GM12878 (cell line): ENCODE results near the gene MPIG6B. TPM values are rescaled to one million over a fixed set of nuclear protein-coding genes. Genes with fewer than 3 reads are reported as not detected.

Source experiments
- ATAC-seq: fragments of 200-7000 bp; cut with Tn5 transposase; 3 replicates; pipeline ENCODE4 v1.9.1; 2020; ENCODE audit warnings: mild to moderate bottlenecking, moderate library complexity
- BruUV-seq: library from RNA; stranded (reverse); fragments of 400-500 nt; replicated peaks from 2 replicates; lab custom pipeline; 2021; lab: Mats Ljungman, UMichigan
- CTCF ChIA-PET: fragments of 300-600 bp; sonication (Branson Sonifier 250); formaldehyde crosslinking; extraction: SDS; loops from one replicate; lab custom pipeline; 2021; ENCODE audit warnings: inconsistent platforms; lab: Yijun Ruan, JAX
- POLR2A ChIA-PET: fragments of 350-600 bp; formaldehyde crosslinking; extraction: SDS; loops from one replicate; lab custom pipeline; 2021; ENCODE audit warnings: inconsistent platforms; lab: Charles Lee
- RAD21 ChIA-PET: fragments of 300-600 bp; sonication (Branson Sonifier 250); formaldehyde crosslinking; loops from one replicate; lab custom pipeline; 2023; ENCODE audit warnings: antibody characterized with exemption; ENCODE audit not compliant: unreplicated experiment; lab: Charles Lee
- SMC1A ChIA-PET: fragments of 300-600 bp; sonication (Branson Sonifier 250); formaldehyde crosslinking; loops from one replicate; lab custom pipeline; 2023; ENCODE audit not compliant: unreplicated experiment, uncharacterized antibody; lab: Charles Lee
- DNase-seq: peaks from one replicate; pipeline ENCODE4 v3.0.0-alpha.2; 2011; ENCODE audit warnings: low read depth, low spot score
- FAIRE-seq: peaks from 3 replicates; lab custom pipeline; 2011; peaks lifted over from hg19 to GRCh38; lab: Jason Lieb, UNC
- H2AFZ ChIP-seq: 2 replicates; pipeline ENCODE4 v1.6.0; 2011; ENCODE audit warnings: low read depth, low read length, control low read depth; ENCODE audit not compliant: control insufficient read depth
- H3K27ac ChIP-seq: 2 replicates; pipeline ENCODE4 v1.5.1; 2011; ENCODE audit warnings: control low read depth; ENCODE audit not compliant: control insufficient read depth, insufficient read depth
- H3K27me3 ChIP-seq, 2 experiments: replicated peaks in 1 of 2; 2 replicates each; pipeline versions ENCODE4 v1.6.0 to v1.6.1; 2011; ENCODE audit warnings: low read length in 1 of 2; ENCODE audit not compliant: control insufficient read depth in 2 of 2, insufficient read depth in 2 of 2
- H3K36me3 ChIP-seq, 2 experiments: 2 replicates each; pipeline ENCODE4 v1.5.1; 2011; ENCODE audit warnings: low read length in 1 of 2; ENCODE audit not compliant: control insufficient read depth in 2 of 2, insufficient read depth in 2 of 2
- H3K4me1 ChIP-seq: 2 replicates; pipeline ENCODE4 v1.6.1; 2011; ENCODE audit warnings: mild to moderate bottlenecking, low read length, moderate library complexity, mixed read lengths; ENCODE audit not compliant: control insufficient read depth, insufficient read depth
- H3K4me2 ChIP-seq: 2 replicates; pipeline ENCODE4 v1.6.0; 2011; ENCODE audit warnings: control low read depth; ENCODE audit not compliant: control insufficient read depth, insufficient read depth
- H3K4me3 ChIP-seq: fragments of 200-600 bp; sonication (generic); 2 replicates; pipeline ENCODE4 v1.5.1; 2016
- H3K79me2 ChIP-seq: 2 replicates; pipeline ENCODE4 v1.6.0; 2011; ENCODE audit warnings: low read length; ENCODE audit not compliant: control insufficient read depth, insufficient read depth
- H3K9ac ChIP-seq: 2 replicates; pipeline ENCODE4 v1.8.0; 2011; ENCODE audit warnings: low read length, control low read depth, mixed read lengths; ENCODE audit not compliant: control insufficient read depth, insufficient read depth
- H3K9me3 ChIP-seq: replicated peaks from 3 replicates; pipeline ENCODE4 v1.5.1; 2011; ENCODE audit warnings: mild to moderate bottlenecking, low read length; ENCODE audit not compliant: control insufficient read depth, insufficient read depth
- H4K20me1 ChIP-seq: 2 replicates; pipeline ENCODE4 v1.6.0; 2011; ENCODE audit not compliant: control insufficient read depth, insufficient read depth
- EP300 ChIP-seq, 2 experiments: fragments of 150-350 bp in 1 of 2; IDR thresholded peaks; 2 replicates each; pipeline ENCODE4 v1.6.1; 2011 to 2012; ENCODE audit warnings: low read depth in 2 of 2, low read length in 2 of 2, borderline replicate concordance in 1 of 2, improper control_type of control experiment in 1 of 2, inconsistent platforms in 1 of 2; ENCODE audit not compliant: control insufficient read depth in 1 of 2
- FOXK2 ChIP-seq: fragments of 450-650 bp; IDR thresholded peaks from 2 replicates; pipeline ENCODE4 v1.6.1; 2017; ENCODE audit warnings: mild to moderate bottlenecking, moderate library complexity
- GATAD2B ChIP-seq: fragments of 450-650 bp; conservative IDR thresholded peaks from 2 replicates; pipeline ENCODE4 v1.6.1; 2017; ENCODE audit warnings: low read depth, mild to moderate bottlenecking, moderate library complexity
- HDAC2 ChIP-seq: fragments of 200-600 bp; sonication (generic); IDR thresholded peaks from 2 replicates; pipeline ENCODE4 v1.6.1; 2017
- HDAC6 ChIP-seq: fragments of 200-600 bp; sonication (generic); IDR thresholded peaks from one replicate; pipeline ENCODE4 v1.8.0; 2017; ENCODE audit warnings: antibody characterized with exemption; ENCODE audit not compliant: unreplicated experiment
- IRF3 ChIP-seq: fragments of 450-650 bp; IDR thresholded peaks from 2 replicates; pipeline ENCODE4 v1.6.1; 2014; ENCODE audit warnings: mild to moderate bottlenecking
- MEF2A ChIP-seq: IDR thresholded peaks from 2 replicates; pipeline ENCODE4 v1.6.1; 2011; ENCODE audit warnings: low read depth, mild to moderate bottlenecking, low read length, moderate library complexity; ENCODE audit not compliant: insufficient read depth
- NFXL1 ChIP-seq: fragments of 450-650 bp; IDR thresholded peaks from 2 replicates; pipeline ENCODE4 v1.6.1; 2017; ENCODE audit warnings: antibody characterized with exemption, mild to moderate bottlenecking, borderline replicate concordance
- POLR2AphosphoS5 ChIP-seq: IDR thresholded peaks from 2 replicates; pipeline ENCODE4 v1.6.1; 2011; ENCODE audit warnings: mild to moderate bottlenecking, low read length, inconsistent platforms
- REST ChIP-seq: IDR thresholded peaks from 2 replicates; pipeline ENCODE4 v1.6.1; 2012; ENCODE audit warnings: mild to moderate bottlenecking, low read depth, low read length
- SIX5 ChIP-seq: IDR thresholded peaks from 2 replicates; pipeline ENCODE4 v1.6.1; 2011; ENCODE audit warnings: mild to moderate bottlenecking, low read depth, low read length, moderate library complexity; ENCODE audit not compliant: severe bottlenecking
- STAT1 ChIP-seq: fragments of 450-650 bp; conservative IDR thresholded peaks from 2 replicates; pipeline ENCODE4 v1.6.1; 2014; ENCODE audit warnings: antibody characterized with exemption, mild to moderate bottlenecking
- ZBTB33 ChIP-seq: fragments of 450-650 bp; IDR thresholded peaks from 2 replicates; pipeline ENCODE4 v1.6.1; 2017; ENCODE audit warnings: mild to moderate bottlenecking
- ZNF24 ChIP-seq: fragments of 450-650 bp; IDR thresholded peaks from 2 replicates; pipeline ENCODE4 v1.6.1; 2017; ENCODE audit warnings: antibody characterized with exemption, mild to moderate bottlenecking
- WGBS: methylation state at CpG from one replicate; pipeline ENCODE4 v1.1.6; 2016; ENCODE audit warnings: low lambda C conversion rate; ENCODE audit not compliant: insufficient replicate concordance, insufficient coverage; ENCODE audit errors: missing lambda C conversion rate; 5-methylcytosine and 5-hydroxymethylcytosine counted together
- in situ Hi-C: fragments of 300-500 bp; cut with MboI; formaldehyde crosslinking; loops from 9 replicates; pipeline ENCODE4 v1.14.3; 2018; ENCODE audit warnings: mixed read lengths
- intact Hi-C: fragments of 100-400 bp; cut with micrococcal nuclease; formaldehyde crosslinking; loops from one replicate; pipeline ENCODE4 v1.14.2; 2022; ENCODE audit not compliant: unreplicated experiment
- polyA plus RNA-seq, 11 experiments: library from polyadenylated mRNA; depleted of rRNA in 4 of 11; unstranded in 6 of 11; stranded (reverse) in 5 of 11; fragments of >200 nt; fragmentation: Nextera tagmentation in 4 of 11; fragmentation: Illumina TruSeq in 1 of 11; extraction: Ambion mirVana in 4 of 11; extraction: Trizol in 1 of 11; gene quantifications; 1 replicate in 1 of 11; 2 replicates in 10 of 11; pipeline versions ENCODE4 v1.2.1 to v1.2.3, GENCODE V29; 2011 to 2016; ENCODE audit warnings: inconsistent platforms in 2 of 11, missing spikeins in 2 of 11, low read depth in 1 of 11
- total RNA-seq, 4 experiments: library from RNA; depleted of rRNA in 3 of 4; stranded (reverse); fragments of >200 nt in 3 of 4; fragmentation: Illumina TruSeq in 1 of 4; extraction: Trizol in 1 of 4; gene quantifications; 2 replicates each; pipeline versions ENCODE4 v1.2.1 to v1.2.3, GENCODE V29; 2013 to 2021

MPIG6B gene
- total and polyA plus RNA-seq, 10 of the 15 experiments (the other 5 are each of a cell fraction or from before 2014, with no cell fraction given): not detected

GRCh38 chr6:31710523-31711219 is 12.5 kb upstream of the MPIG6B start:
- no peaks in the 10 kb centered on the region for H3K9me3 ChIP-seq
- RAD21 ChIA-PET: no interaction called here
- intact Hi-C loops: no loop called here
- no peak for TF ChIP-seq NFXL1
- TF ChIP-seq SIX5: no peak
- TF ChIP-seq FOXK2: no peak
- no peak for TF ChIP-seq REST
- TF ChIP-seq EP300 (IDR thresholded peaks at IDR 0.05; ENCODE audit: borderline replicate concordance in 1 of 2, control insufficient read depth in 1 of 2, low read depth in 2 of 2, low read length in 2 of 2): no peak
- no peak for TF ChIP-seq ZBTB33
- TF ChIP-seq STAT1: no peak
- TF ChIP-seq ZNF24: no peak
- TF ChIP-seq HDAC2: no peak
- TF ChIP-seq POLR2AphosphoS5: no peak
- no peak for TF ChIP-seq GATAD2B
- no peak for TF ChIP-seq HDAC6
- no peak for TF ChIP-seq MEF2A
- no peak for TF ChIP-seq IRF3
- no peak overlapping the region for H3K4me3 ChIP-seq
- peaks cover 0 to 2% of the 10 kb centered on the region in 2 experiments; a peak in 3 of 4 replicates for H3K27me3 ChIP-seq
- no peak overlapping the region for H2AFZ ChIP-seq
- CTCF ChIA-PET: interaction anchor here (1.7 to 2.9 kb wide), 2 partner anchors 28 to 59 kb away, joined by 3 to 14 read pairs; no protein-coding TSS in a partner anchor
- H4K20me1 ChIP-seq: no peaks in the 10 kb centered on the region
- H3K4me2 ChIP-seq: no peak overlapping the region
- no peaks in the 10 kb centered on the region for H3K4me1 ChIP-seq
- no peak overlapping the region for H3K9ac ChIP-seq
- no peaks in the 10 kb centered on the region for H3K36me3 ChIP-seq
- no peak overlapping the region for H3K27ac ChIP-seq
- no peak for DNase-seq
- no peak for FAIRE-seq
- WGBS: 20% methylated on average over 5 of the region's 5 CpGs
- in situ Hi-C loops: no loop called here
- no TSS peak for BruUV-seq
- SMC1A ChIA-PET: no interaction called here
- POLR2A ChIA-PET: no interaction called here
- no peaks in the 10 kb centered on the region for H3K79me2 ChIP-seq
- peak; percentile 20; the same call in 2 of the 3 replicates for ATAC-seq
